Ovary (tissue), 9 donors: ENCODE results near the gene FRYL. TPM values are rescaled to one million over a fixed set of nuclear protein-coding genes. Genes with fewer than 3 reads are reported as not detected.

Source experiments
- DNase-seq, 5 donors: peaks; one replicate each; pipeline ENCODE4 v3.0.0-alpha.2; 2019 to 2020
- H3K27ac ChIP-seq, 2 donors: fragments of 200-600 bp; one replicate each; pipeline versions ENCODE4 v1.5.1 to v1.8.0; 2019 to 2022
- H3K27me3 ChIP-seq: fragments of 200-600 bp; one replicate; pipeline ENCODE4 v1.8.0; 2022
- H3K36me3 ChIP-seq: fragments of 200-600 bp; sonication (generic); one replicate; pipeline ENCODE4 v1.5.1; 2019
- H3K4me1 ChIP-seq: one replicate; pipeline ENCODE4 v1.8.1; 2013; ENCODE audit warnings: mild to moderate bottlenecking, moderate library complexity; ENCODE audit not compliant: insufficient read depth
- H3K4me3 ChIP-seq: fragments of 200-600 bp; sonication (generic); one replicate; pipeline ENCODE4 v1.5.1; 2017
- H3K9me3 ChIP-seq, 2 donors: fragments of 200-600 bp in 1 of 2; sonication (generic) in 1 of 2; one replicate each; pipeline versions ENCODE4 v1.5.1 to v1.8.1; 2013 to 2019; ENCODE audit warnings: mild to moderate bottlenecking in 1 of 2, moderate library complexity in 1 of 2
- CTCF ChIP-seq, 3 donors: fragments of 450-650 bp in 2 of 3; fragments of 200-600 bp in 1 of 3; IDR thresholded peaks; one replicate each; pipeline versions ENCODE4 v1.5.1 to v1.8.0; 2016 to 2022; ENCODE audit warnings: antibody characterized with exemption in 3 of 3, mild to moderate bottlenecking in 1 of 3
- EP300 ChIP-seq: sonication (generic); formaldehyde crosslinking; IDR thresholded peaks from one replicate; pipeline ENCODE4 v1.6.1; 2017; ENCODE audit warnings: antibody characterized with exemption
- POLR2A ChIP-seq: fragments of 450-650 bp; IDR thresholded peaks from one replicate; pipeline ENCODE4 v1.6.1; 2017; ENCODE audit warnings: antibody characterized with exemption, mild to moderate bottlenecking, moderate library complexity
- WGBS, 3 donors: extraction: QIAGEN DNeasy Blood & Tissue Kit in 1 of 3; methylation state at CpG; one replicate each; pipeline versions ENCODE4 v1.1.5 to v1.1.7; 2013 to 2017; 5-methylcytosine and 5-hydroxymethylcytosine counted together
- intact Hi-C, 4 donors: fragments of 100-400 bp; cut with DNase I; formaldehyde crosslinking; loops; one replicate each; pipeline versions ENCODE4 v1.11.0 to v1.15.1; 2022 to 2023
- polyA plus RNA-seq, 2 donors: library from polyadenylated mRNA; stranded (reverse); fragments of 200-250 nt in 1 of 2; fragments of 350-450 nt in 1 of 2; fragmentation: Illumina TruSeq in 1 of 2; extraction: RNeasy Lipid Tissue Mini Kit (QIAGEN cat#74804) in 1 of 2; gene quantifications; one replicate each; pipeline ENCODE4 v1.2.3, GENCODE V29; 2013 to 2014
- total RNA-seq, 7 donors: library from RNA; depleted of rRNA in 2 of 7; stranded (reverse); fragments of >200 nt in 2 of 7; fragmentation: NEBNext Ultra II Directional in 3 of 7; extraction: Animal tissue kit (Norgen Biotek cat#: 25700) in 3 of 7; gene quantifications; one replicate each; pipeline versions ENCODE4 v1.1.0 to v1.2.4, GENCODE V29; 2016 to 2023
- donor health status: DM: no; HTN: no; CAD: no; lungs with moderate emphysema.
- donor health status: DM: no; HTN: no; CAD: no.
- donor health status: Bipolar disorder and iron deficiency.
- donor health status: DM: yes; HTN: yes; CAD: no.
- donor health status: DM: no; HTN: no; CAD: no.
- donor health status: DM: yes; HTN: yes; CAD: no.

Gene FRYL
- total and polyA plus RNA-seq, 9 donors = 10.7 to 46.0 (median 35.2) TPM

GRCh38 chr4:48594180-48594579, 185.9 kb downstream of the FRYL start:
- H3K4me1 ChIP-seq = no peaks in the 10 kb centered on the region
- H3K27ac ChIP-seq = no peak overlapping the region
- intact Hi-C loops = no loop called here
- no peaks in the 10 kb centered on the region for H3K36me3 ChIP-seq
- no peaks in the 10 kb centered on the region for H3K27me3 ChIP-seq
- H3K9me3 ChIP-seq = no peaks in the 10 kb centered on the region
- H3K4me3 ChIP-seq = no peak overlapping the region
- DNase-seq = no peak
- 32 to 40% (median 38%) methylated on average over 1 of the region's 1 CpG for WGBS, 3 donors
- TF ChIP-seq EP300 (no peak), POLR2A (no peak), CTCF (IDR thresholded peaks at IDR 0.05) (no peak)

- Histone ChIP-seq H3K27me3 (peaks cover 4% of the 10 kb centered on the region), H3K27ac (no peak overlapping the region), H3K36me3 (no peaks in the 10 kb centered on the region), H3K4me3 (no peak overlapping the region), H3K4me1 (no peaks in the 10 kb centered on the region), H3K9me3 (no peaks in the 10 kb centered on the region)
- TF ChIP-seq CTCF (IDR thresholded peaks at IDR 0.05) = no peak
- no peak for TF ChIP-seq POLR2A
- no peak for TF ChIP-seq EP300
- 50 to 72% (median 61%) methylated on average over 1 of the region's 1 CpG for WGBS, 3 donors
- intact Hi-C loops = no loop called here
- DNase-seq = no peak
These were observed 188.7 kb downstream of the FRYL start for GRCh38 chr4:48591372-48591771.

DNA sequence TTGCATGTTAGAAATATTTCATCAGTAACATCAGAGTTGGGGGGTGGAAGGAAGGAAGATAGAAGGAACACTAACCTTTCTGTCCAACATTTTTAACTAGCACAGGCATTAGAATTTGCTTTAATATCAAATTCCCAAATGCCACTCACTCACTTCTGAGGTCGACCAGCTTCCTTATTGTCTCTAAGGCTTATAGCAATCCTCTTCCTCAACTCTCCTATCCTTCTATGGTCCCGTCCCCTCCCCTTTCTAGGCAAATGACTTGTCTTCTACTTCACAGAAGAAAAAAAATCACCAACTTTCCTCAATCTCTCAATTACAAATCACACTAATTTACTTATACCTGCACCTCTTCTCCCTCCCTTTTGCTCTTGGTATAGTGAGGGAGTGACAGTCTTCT, 189.2 kb downstream of the FRYL start:
- WGBS, 3 donors = 85 to 99% (median 93%) methylated on average over 2 of the region's 2 CpGs
- Histone ChIP-seq H3K27ac (no peak overlapping the region), H3K27me3 (peaks cover 5% of the 10 kb centered on the region), H3K9me3 (no peaks in the 10 kb centered on the region), H3K4me3 (no peak overlapping the region), H3K36me3 (no peaks in the 10 kb centered on the region), H3K4me1 (no peaks in the 10 kb centered on the region)
- intact Hi-C loops = no loop called here
- DNase-seq = no peak
- TF ChIP-seq CTCF (IDR thresholded peaks at IDR 0.05) (no peak), POLR2A (no peak), EP300 (no peak)

GRCh38 chr4:48589098-48589445, 191.0 kb downstream of the FRYL start:
- DNase-seq = no peak
- Histone ChIP-seq H3K36me3 (no peaks in the 10 kb centered on the region), H3K4me3 (no peak overlapping the region), H3K27ac (no peak overlapping the region), H3K9me3 (no peaks in the 10 kb centered on the region), H3K4me1 (no peaks in the 10 kb centered on the region), H3K27me3 (peaks cover 5% of the 10 kb centered on the region)
- TF ChIP-seq EP300 = no peak
- WGBS, 3 donors = 94 to 100% (median 95%) methylated on average over 1 of the region's 1 CpG
- intact Hi-C loops = no loop called here

DNA sequence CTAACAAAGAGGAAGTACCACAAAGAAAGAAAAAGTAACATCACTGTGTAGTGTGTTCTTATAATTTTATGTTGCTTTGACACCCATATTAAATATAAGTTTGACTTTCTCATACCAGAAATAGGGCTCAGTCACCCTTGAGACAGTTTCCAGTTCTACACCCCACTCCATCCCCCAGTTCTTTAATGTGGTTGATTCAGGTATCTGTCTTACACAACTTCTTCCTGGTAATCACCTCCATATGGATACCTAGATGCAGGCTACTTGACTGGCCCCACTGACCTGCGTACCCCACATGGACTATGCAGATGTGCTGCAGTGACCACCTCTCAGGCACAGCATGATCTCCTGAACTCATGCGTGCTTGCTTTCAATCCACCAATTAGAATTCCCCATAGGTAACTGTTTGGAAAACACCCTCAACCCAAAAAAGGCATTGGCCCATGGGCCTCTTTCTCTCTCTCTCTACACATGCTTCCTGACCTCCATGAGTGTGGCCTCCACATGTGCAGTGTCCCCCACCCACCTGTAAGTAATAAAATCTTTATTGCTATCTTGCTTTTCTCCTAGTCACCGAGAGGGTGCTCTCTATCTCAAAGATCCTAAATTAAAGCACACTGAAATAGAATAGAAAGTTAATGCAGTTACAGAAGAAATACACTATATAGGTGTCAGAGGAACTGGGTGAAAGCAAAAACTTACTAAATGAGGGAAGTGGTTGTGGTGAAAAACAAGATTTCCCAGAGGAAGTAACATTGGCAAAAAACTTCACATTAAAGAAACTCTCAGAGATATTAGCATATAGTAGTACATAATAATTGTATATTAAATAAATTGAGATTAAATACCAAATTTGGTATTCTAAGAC, 191.6 kb downstream of the FRYL start:
- 57 to 91% (median 75%) methylated on average over 3 of the region's 3 CpGs for WGBS, 3 donors
- no peak for DNase-seq
- Histone ChIP-seq H3K9me3 (no peaks in the 10 kb centered on the region), H3K27me3 (peaks cover 5% of the 10 kb centered on the region), H3K27ac (no peak overlapping the region), H3K4me3 (no peak overlapping the region), H3K36me3 (no peaks in the 10 kb centered on the region), H3K4me1 (no peaks in the 10 kb centered on the region)
- intact Hi-C loops = no loop called here
- no peak for TF ChIP-seq EP300
- no peak for TF ChIP-seq CTCF (IDR thresholded peaks at IDR 0.05)
- TF ChIP-seq POLR2A = no peak
